ENCODE measurements around the gene NCAPG2. TPM values are rescaled to one million over a fixed set of nuclear protein-coding genes. Genes with fewer than 3 reads are reported as not detected.
A peak's percentile ranks its signal among the peaks of the same experiment; 100 is the strongest.

The NCAPG2 gene
- total and polyA plus RNA-seq, 10 of the 15 experiments (the other 5 are each of a cell fraction or from before 2014, with no cell fraction given) = 11.2 to 78.2 (median 49.2) TPM

- peak; percentile 26; the same call in 1 of the 2 replicates for TF ChIP-seq PKNOX1 (IDR thresholded peaks at IDR 0.05)
- TF ChIP-seq EED (IDR thresholded peaks at IDR 0.05; ENCODE audit: low read depth) = peak; percentile 82
- TF ChIP-seq IRF4 (IDR thresholded peaks at IDR 0.05; ENCODE audit: low read depth, low read length) = peak; percentile 91
- TF ChIP-seq JUND (IDR thresholded peaks at IDR 0.05; ENCODE audit: low read depth, low read length) = no peak
- no peak for TF ChIP-seq TAF1 (IDR thresholded peaks at IDR 0.05; ENCODE audit: borderline replicate concordance, low read depth, low read length)
- no peak for TF ChIP-seq RELA (IDR thresholded peaks at IDR 0.05; ENCODE audit: borderline replicate concordance, partially characterized antibody)
- TF ChIP-seq ZNF592 (IDR thresholded peaks at IDR 0.05) = no peak
- TF ChIP-seq PAX8 (IDR thresholded peaks at IDR 0.05) = no peak
- TF ChIP-seq EZH2 (IDR thresholded peaks at IDR 0.05; ENCODE audit: borderline replicate concordance, control insufficient read depth, low read depth, low read length) = no peak
- no peak for TF ChIP-seq ZNF622 (IDR thresholded peaks at IDR 0.05)
- no peak for TF ChIP-seq ZBTB40 (IDR thresholded peaks at IDR 0.05; ENCODE audit: borderline replicate concordance)
- 0 out of 2 replicates have a peak, but pooled peaks have one; percentile 20 for TF ChIP-seq YY1 (IDR thresholded peaks at IDR 0.05; ENCODE audit: low read depth, low read length)
- TF ChIP-seq MXI1 (IDR thresholded peaks at IDR 0.05; ENCODE audit: low read depth, low read length) = peak; percentile 56; the same call in 1 of the 2 replicates
- no peak for TF ChIP-seq REST (IDR thresholded peaks at IDR 0.05; ENCODE audit: low read depth, low read length)
- no peak for TF ChIP-seq GATAD2B (conservative IDR thresholded peaks at IDR 0.05; ENCODE audit: low read depth)
- TF ChIP-seq FOXK2 (IDR thresholded peaks at IDR 0.05) = no peak
- TF ChIP-seq SREBF1 (IDR thresholded peaks at IDR 0.05; ENCODE audit: low read length) = no peak
- TF ChIP-seq RB1 (IDR thresholded peaks at IDR 0.05; ENCODE audit: borderline replicate concordance) = no peak
These were observed 48.6 kb downstream of the NCAPG2 start (continued) for GRCh38 chr7:158655931-158656441.
